Measurements from ENCODE around the gene LRRC15.

LRRC15 gene

GRCh38 chr3:194367992-194368841, 1.3 kb downstream of the LRRC15 start:
- Histone ChIP-seq H3K27ac (ENCODE audit: low read depth, low read length) (no peak overlapping the region), H3K36me3 (ENCODE audit: control insufficient read depth, low read length) (no peaks in the 10 kb centered on the region), H3K4me1 (ENCODE audit: control insufficient read depth, low read length) (no peaks in the 10 kb centered on the region), H3K9me3 (ENCODE audit: control insufficient read depth, insufficient read depth, low read length) (no peaks in the 10 kb centered on the region), H3K4me2 (ENCODE audit: low read length) (no peak overlapping the region), H4K20me1 (ENCODE audit: control insufficient read depth, insufficient read depth, low read depth, low read length) (no peaks in the 10 kb centered on the region), H3K27me3 (ENCODE audit: control insufficient read depth, low read length) (peaks cover 24% of the 10 kb centered on the region), H3K9me2 (replicated peaks; ENCODE audit: control insufficient read depth, low read length) (no peaks in the 10 kb centered on the region), H3F3A (ENCODE audit: control insufficient read depth, insufficient read depth) (no peaks in the 10 kb centered on the region), H3K4me3 (ENCODE audit: low read length) (no peak overlapping the region), H3K79me2 (ENCODE audit: control insufficient read depth, low read length) (no peaks in the 10 kb centered on the region)
- TF ChIP-seq CTCF (IDR thresholded peaks at IDR 0.05; ENCODE audit: low read depth, low read length, poor library complexity, severe bottlenecking): no peak

GRCh38 chr3:194365978-194366490, 3.5 kb downstream of the LRRC15 start:
- H3K4me2 ChIP-seq (ENCODE audit: low read length): no peak overlapping the region
- no peak overlapping the region for H3K27ac ChIP-seq (ENCODE audit: low read depth, low read length)
- no peak overlapping the region for H3K4me3 ChIP-seq (ENCODE audit: low read length)
- H3K79me2 ChIP-seq (ENCODE audit: control insufficient read depth, low read length): no peaks in the 10 kb centered on the region
- H3K9me3 ChIP-seq (ENCODE audit: control insufficient read depth, insufficient read depth, low read length): no peaks in the 10 kb centered on the region
- TF ChIP-seq CTCF (IDR thresholded peaks at IDR 0.05; ENCODE audit: low read depth, low read length, poor library complexity, severe bottlenecking) (no peak), EZH2phosphoT487 (IDR thresholded peaks at IDR 0.05; ENCODE audit: borderline replicate concordance, low read length) (no peak)
- H3F3A ChIP-seq (ENCODE audit: control insufficient read depth, insufficient read depth): no peaks in the 10 kb centered on the region
- H3K36me3 ChIP-seq (ENCODE audit: control insufficient read depth, low read length): no peaks in the 10 kb centered on the region
- no peaks in the 10 kb centered on the region for H3K4me1 ChIP-seq (ENCODE audit: control insufficient read depth, low read length)
- no peaks in the 10 kb centered on the region for H4K20me1 ChIP-seq (ENCODE audit: control insufficient read depth, insufficient read depth, low read depth, low read length)
- peaks cover 25% of the 10 kb centered on the region for H3K27me3 ChIP-seq (ENCODE audit: control insufficient read depth, low read length)
- H3K9me2 ChIP-seq (replicated peaks; ENCODE audit: control insufficient read depth, low read length): no peaks in the 10 kb centered on the region

- Histone ChIP-seq H3K4me3 (ENCODE audit: low read length) (no peak overlapping the region), H3K4me1 (ENCODE audit: control insufficient read depth, low read length) (no peaks in the 10 kb centered on the region), H3K4me2 (ENCODE audit: low read length) (no peak overlapping the region), H3K27me3 (ENCODE audit: control insufficient read depth, low read length) (peaks cover 25% of the 10 kb centered on the region), H3K79me2 (ENCODE audit: control insufficient read depth, low read length) (no peaks in the 10 kb centered on the region), H3K9me3 (ENCODE audit: control insufficient read depth, insufficient read depth, low read length) (no peaks in the 10 kb centered on the region), H3F3A (ENCODE audit: control insufficient read depth, insufficient read depth) (no peaks in the 10 kb centered on the region), H3K9me2 (replicated peaks; ENCODE audit: control insufficient read depth, low read length) (no peaks in the 10 kb centered on the region), H3K27ac (ENCODE audit: low read depth, low read length) (no peak overlapping the region), H3K36me3 (ENCODE audit: control insufficient read depth, low read length) (no peaks in the 10 kb centered on the region), H4K20me1 (ENCODE audit: control insufficient read depth, insufficient read depth, low read depth, low read length) (no peaks in the 10 kb centered on the region)
- TF ChIP-seq CTCF (IDR thresholded peaks at IDR 0.05; ENCODE audit: low read depth, low read length, poor library complexity, severe bottlenecking) (no peak), EZH2phosphoT487 (IDR thresholded peaks at IDR 0.05; ENCODE audit: borderline replicate concordance, low read length) (no peak)
Measured at GRCh38 chr3:194365526-194365925, 4.0 kb downstream of the LRRC15 start.

All from DOHH2 (cell line).